Embryonic facial prominence (tissue), 1 donor: Measurements from ENCODE around the gene ASIP.
"Not testable (repeated sequence)": the region's sequence is repeated elsewhere in the genome, so short reads cannot be mapped to it uniquely, and the experiment has no call there.

ENCODE experiments used
- DNase-seq: peaks from one replicate; pipeline ENCODE4 v3.0.0-alpha.2; 2016; ENCODE audit errors: extremely low spot score

ASIP gene

GRCh38 chr20:34240693-34241615 lies at the start of gene ASIP:
TSS of gene ASIP (plus strand) at chr20:34241423. CDS start at chr20:34260375, 18,952 bp downstream.
- DNase-seq = no peak

DNA sequence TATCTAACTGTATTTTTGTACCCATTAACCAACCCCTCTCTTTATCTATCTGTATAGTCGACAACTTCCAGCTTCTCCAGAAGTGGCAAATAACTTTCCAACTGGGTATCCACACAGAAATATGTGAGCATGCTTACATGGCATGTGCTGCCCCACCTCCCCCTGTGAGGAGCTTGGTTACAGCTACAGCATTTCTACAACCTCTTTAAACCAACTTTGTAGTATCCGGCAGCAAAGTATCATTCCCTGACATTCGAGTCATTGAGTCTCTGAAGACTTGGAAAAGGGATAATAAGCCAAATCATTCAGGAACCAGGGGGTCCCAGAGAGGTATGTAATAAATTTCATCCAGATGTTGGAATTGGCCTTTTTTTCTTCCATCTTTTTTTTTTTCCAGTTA lies 48.2 kb upstream of the ASIP start:
- no peak for DNase-seq

- no peak for DNase-seq
These were observed 42.0 kb upstream of the ASIP start for GRCh38 chr20:34199183-34199582.

DNA sequence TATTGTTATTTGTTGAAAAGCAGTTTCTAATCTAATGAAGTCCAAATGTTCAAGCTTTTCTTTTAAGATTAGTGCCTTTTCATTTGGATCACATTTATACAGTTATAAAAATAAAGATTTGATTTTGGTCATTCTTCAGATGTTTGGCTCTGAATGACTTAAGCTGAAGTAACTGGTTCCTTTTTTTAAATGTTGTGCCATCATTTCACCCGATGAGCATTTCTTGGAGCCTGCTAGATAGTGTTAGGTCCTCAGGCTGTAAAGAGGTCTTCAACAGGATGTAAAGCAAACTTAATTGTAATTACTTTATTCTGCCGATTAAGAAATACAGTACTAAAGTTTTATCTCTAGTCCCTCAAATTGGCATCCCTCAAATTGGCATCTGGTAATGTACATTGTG lies 41.2 kb upstream of the ASIP start:
- DNase-seq = no peak

- no peak for DNase-seq
These were observed 39.7 kb upstream of the ASIP start for GRCh38 chr20:34201531-34201930.

- DNase-seq = not testable (repeated sequence)
These were observed 35.9 kb upstream of the ASIP start for GRCh38 chr20:34205172-34205880.

DNA sequence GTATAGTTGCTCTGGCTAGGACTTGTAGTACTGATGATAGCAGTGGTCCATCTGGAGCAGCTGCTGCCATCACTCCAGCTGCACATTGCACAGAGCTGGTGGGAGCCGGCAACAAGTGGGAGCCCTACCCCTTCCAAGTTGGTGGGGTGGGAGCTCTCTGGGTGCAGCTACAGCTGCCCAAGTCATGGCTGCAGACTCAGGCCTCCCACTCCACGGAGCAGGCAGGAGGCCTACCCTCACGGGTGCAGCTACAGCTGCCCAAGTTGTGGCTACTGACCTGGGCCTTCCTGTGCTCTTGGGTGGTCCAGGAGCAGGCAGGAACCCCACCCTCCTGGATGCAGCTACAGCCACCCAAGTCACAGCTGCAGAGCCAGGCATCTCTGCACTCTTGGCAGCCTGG lies 32.1 kb upstream of the ASIP start:
- no peak for DNase-seq

- DNase-seq = no peak
These were observed 31.0 kb upstream of the ASIP start for GRCh38 chr20:34210271-34210670.

DNA sequence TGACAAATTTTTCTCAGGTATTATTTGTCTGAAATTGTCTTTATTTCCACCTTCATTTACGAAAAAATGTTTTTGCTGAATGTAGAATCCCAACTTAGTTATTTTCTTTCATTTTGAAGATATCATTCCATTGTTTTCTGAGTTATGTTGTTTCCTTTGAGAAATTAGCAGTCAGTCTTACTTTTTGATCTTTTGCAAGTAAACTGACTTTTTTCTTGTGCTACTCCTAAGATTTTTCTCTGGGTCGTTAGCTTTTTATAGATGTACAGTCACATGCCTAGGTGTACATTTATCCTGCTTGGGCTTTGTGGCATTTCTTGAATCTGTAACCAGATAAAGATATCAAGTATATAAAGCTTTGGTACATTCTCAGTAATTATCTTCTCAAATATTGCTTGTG lies 29.6 kb upstream of the ASIP start:
- no peak for DNase-seq

- DNase-seq = no peak
These were observed 28.0 kb upstream of the ASIP start for GRCh38 chr20:34213213-34213612.

- DNase-seq = no peak
These were observed 25.4 kb upstream of the ASIP start for GRCh38 chr20:34215711-34216381.

DNA sequence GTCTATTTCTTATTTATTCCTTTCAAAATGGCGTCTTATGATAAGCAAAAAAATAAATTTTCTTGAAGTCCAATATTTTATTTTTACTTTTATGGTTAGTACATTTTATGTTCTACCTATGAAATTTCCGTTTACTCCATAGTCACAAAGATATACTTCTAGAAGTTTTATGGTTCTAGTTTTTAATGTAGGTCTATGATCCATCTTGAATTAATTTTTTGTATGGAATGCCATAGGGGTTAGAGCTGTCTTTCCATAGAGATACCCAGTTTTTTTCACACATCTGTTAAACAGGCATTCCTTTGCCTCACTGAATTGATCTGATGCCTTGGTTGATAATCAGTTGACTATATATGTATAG lies 24.9 kb upstream of the ASIP start:
- DNase-seq = no peak

DNA sequence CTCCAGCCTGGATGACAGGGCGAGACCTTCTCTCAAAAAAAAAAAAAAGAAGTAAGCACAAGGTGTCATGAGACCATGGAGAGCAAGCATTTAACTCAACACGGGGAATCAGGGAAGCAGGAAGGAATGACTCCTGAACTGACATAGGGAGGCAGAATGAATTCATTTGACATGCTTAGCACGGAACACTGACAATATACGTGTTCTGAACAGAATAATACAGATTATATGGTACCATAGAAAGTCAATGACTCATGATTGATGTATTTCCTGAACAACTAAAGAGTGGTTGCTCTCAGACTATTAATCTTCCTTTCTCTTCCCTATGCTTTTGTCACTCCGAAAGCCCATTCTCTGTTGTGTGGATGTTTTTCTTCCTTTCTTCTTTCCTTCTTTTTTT lies 20.7 kb upstream of the ASIP start:
- DNase-seq = no peak

GRCh38 chr20:34222208-34222607 lies 19.0 kb upstream of the ASIP start:
- no peak for DNase-seq

DNA sequence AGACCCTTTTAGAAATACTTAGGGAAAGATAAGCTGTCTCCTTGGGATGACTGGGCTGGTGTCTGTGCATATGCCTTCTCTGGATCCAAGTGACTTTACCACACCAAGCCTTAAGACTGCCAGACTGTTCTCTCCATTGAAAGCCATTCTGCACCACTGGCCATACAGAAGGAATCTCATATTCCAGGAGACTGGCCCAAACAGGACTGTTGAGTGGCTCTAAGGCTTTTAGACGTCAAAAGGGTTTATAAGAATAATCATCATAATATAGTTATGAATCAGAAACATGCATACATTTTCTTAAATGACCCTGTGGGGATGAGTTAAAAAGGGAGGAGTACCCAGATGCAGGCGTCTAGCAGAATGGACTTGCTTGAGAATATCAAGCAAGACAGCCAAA lies 17.0 kb upstream of the ASIP start:
- DNase-seq = not testable (repeated sequence)

GRCh38 chr20:34231634-34232033 lies 9.6 kb upstream of the ASIP start:
- no peak for DNase-seq

DNA sequence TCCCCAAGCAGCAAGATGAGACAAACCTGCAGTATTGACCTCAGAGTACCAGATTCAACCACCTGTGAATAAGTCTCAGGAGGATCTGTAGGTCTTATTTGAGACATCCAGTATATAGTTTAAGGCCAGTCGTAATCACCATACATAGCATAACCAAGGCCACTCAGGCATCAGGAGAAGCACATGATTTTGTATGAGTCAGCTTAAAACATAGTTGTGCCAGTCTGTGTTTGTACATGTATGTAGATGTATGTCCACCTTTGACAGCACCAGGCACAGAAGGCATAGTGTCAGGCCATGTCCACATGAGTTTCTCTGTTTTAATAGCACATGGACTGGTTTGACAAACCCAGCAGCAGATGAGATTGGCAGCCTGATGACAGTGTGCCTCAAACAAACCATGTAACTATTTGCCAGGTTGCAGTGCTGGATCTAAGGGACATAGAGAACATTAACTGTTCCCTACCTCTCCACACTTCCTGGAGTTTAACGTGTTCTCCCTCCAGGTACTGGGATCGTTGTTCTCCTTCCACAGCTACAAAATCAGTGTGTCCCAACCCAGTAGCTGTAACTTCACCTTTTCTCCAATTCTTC lies 8.6 kb upstream of the ASIP start:
- no peak for DNase-seq

GRCh38 chr20:34233687-34234086 lies 7.5 kb upstream of the ASIP start:
- DNase-seq = no peak

DNA sequence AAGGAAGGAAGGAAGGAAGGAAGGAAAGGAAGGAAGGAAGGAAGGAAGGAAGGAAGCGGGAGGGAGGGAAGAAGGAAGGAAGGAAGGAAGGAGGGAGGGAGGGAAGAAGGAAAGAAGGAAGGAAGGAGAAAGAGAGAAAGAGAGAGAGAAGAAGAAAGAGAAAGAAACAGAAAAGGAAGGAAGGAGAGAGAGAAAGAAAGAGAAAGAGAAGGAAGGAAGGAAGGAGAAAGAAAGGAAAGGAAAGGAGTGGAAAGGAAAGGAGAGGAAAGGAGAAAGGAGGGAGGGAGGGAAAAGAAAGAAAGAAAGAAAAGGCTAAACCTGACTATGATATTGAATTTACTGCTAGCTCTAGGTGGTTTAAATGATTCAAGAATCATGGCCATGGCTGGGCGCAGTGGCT lies 5.3 kb upstream of the ASIP start:
- no peak for DNase-seq

DNA sequence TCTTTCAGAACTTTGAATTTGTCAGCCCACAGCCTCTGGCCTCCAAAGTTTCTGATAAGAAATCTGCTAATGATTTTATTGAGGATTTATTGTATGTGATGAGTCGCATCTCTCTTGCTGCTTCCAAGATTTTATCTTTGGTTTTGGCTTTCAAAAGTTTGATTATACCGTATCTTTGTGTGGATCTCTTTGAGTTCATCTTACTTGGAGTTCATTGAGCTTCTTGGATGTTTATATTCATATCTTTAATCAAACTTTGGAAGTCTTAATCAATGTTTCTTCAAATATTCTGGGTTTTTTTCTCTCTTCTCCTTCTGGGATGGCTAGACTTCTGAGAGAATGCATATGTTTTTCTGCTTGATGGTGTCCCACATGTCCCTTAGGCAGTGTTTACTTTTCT lies 3.3 kb upstream of the ASIP start:
- no peak for DNase-seq

- no peak for DNase-seq
These were observed 1.1 kb upstream of the ASIP start for GRCh38 chr20:34240121-34240520.

- DNase-seq = not testable (repeated sequence)
These were observed 792 bp downstream of the ASIP start for GRCh38 chr20:34242015-34242414.
